GM23338 (cell line): ENCODE data around the gene DMWD.

Experiments
- CREB1 ChIP-seq: fragments of 250-450 bp; sonication (Bioruptor Pico); IDR thresholded peaks from 2 replicates; pipeline ENCODE4 v1.5.0; 2020; ENCODE audit warnings: low read depth, mild to moderate bottlenecking, moderate library complexity
- EZH2 ChIP-seq: fragments of 200-600 bp; sonication (generic); IDR thresholded peaks from one replicate; pipeline ENCODE4 v1.8.0; 2017; ENCODE audit warnings: antibody characterized with exemption, mild to moderate bottlenecking, low read depth; ENCODE audit not compliant: unreplicated experiment
- EZH2phosphoT487 ChIP-seq: fragments of 200-600 bp; sonication (generic); IDR thresholded peaks from one replicate; pipeline ENCODE4 v1.8.1; 2018; ENCODE audit warnings: antibody characterized with exemption; ENCODE audit not compliant: unreplicated experiment
- JUNB ChIP-seq: IDR thresholded peaks from one replicate; pipeline ENCODE4 v1.6.1; 2016; ENCODE audit warnings: antibody characterized with exemption; ENCODE audit not compliant: unreplicated experiment
- POLR2AphosphoS5 ChIP-seq: IDR thresholded peaks from 2 replicates; pipeline ENCODE4 v1.6.1; 2016; ENCODE audit warnings: antibody characterized with exemption, low read depth
- STAT1 ChIP-seq: IDR thresholded peaks from one replicate; pipeline ENCODE4 v1.6.1; 2016; ENCODE audit warnings: antibody characterized with exemption; ENCODE audit not compliant: unreplicated experiment
- ZNF114 ChIP-seq: fragments of 250-450 bp; sonication (Bioruptor Pico); IDR thresholded peaks from 2 replicates; pipeline ENCODE4 v1.5.0; 2020; ENCODE audit warnings: mild to moderate bottlenecking, moderate library complexity
- ZNF331 ChIP-seq: fragments of 250-450 bp; sonication (Bioruptor Pico); IDR thresholded peaks from 2 replicates; pipeline ENCODE4 v1.5.0; 2020; ENCODE audit warnings: low read depth, mild to moderate bottlenecking, moderate library complexity
- TF ChIP-seq, protein P1 (sequence below), 2 experiments: fragments of 200-600 bp in 1 of 2; sonication (generic) in 1 of 2; conservative IDR thresholded peaks; 2 replicates each; pipeline versions ENCODE4 v1.5.1 to v1.6.1; 2016 to 2017; ENCODE audit warnings: antibody characterized with exemption in 2 of 2, low read depth in 2 of 2, mild to moderate bottlenecking in 2 of 2, moderate library complexity in 1 of 2
- TF ChIP-seq, protein P2 (sequence below): IDR thresholded peaks from one replicate; pipeline ENCODE4 v1.6.1; 2018; ENCODE audit warnings: antibody characterized with exemption; ENCODE audit not compliant: unreplicated experiment
- TF ChIP-seq, protein P3 (sequence below): fragments of 250-450 bp; sonication (Bioruptor Pico); IDR thresholded peaks from 2 replicates; pipeline ENCODE4 v1.5.0; 2020; ENCODE audit warnings: mild to moderate bottlenecking, moderate library complexity

DNA sequence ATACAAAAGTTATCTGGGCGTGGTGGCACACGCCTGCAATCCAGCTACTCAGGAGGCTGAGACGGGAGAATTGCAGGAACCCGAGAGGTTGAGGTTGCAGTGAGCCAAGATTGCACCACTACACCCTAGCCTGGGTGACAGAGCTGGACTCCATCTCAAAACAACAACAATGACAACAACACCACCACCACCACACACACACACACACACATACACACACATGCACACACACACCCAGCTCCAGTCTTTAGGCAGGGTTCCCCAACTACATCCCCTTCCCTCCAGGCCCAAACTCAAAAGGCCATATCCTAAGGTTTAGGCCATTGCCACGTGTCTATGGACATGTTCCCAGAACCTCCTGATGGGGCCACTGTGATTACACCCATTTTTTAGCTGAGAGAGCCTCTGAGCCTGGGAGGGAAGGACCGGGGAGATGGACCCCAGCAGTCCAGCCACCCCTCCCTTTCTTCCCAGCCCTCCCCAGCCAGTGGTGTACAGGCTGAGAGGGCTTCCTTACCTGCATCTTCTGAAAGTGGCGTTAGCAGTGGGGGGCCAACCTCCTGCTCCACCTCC lies 9.0 kb upstream of the DMWD start:
- TF ChIP-seq, protein P1, sequence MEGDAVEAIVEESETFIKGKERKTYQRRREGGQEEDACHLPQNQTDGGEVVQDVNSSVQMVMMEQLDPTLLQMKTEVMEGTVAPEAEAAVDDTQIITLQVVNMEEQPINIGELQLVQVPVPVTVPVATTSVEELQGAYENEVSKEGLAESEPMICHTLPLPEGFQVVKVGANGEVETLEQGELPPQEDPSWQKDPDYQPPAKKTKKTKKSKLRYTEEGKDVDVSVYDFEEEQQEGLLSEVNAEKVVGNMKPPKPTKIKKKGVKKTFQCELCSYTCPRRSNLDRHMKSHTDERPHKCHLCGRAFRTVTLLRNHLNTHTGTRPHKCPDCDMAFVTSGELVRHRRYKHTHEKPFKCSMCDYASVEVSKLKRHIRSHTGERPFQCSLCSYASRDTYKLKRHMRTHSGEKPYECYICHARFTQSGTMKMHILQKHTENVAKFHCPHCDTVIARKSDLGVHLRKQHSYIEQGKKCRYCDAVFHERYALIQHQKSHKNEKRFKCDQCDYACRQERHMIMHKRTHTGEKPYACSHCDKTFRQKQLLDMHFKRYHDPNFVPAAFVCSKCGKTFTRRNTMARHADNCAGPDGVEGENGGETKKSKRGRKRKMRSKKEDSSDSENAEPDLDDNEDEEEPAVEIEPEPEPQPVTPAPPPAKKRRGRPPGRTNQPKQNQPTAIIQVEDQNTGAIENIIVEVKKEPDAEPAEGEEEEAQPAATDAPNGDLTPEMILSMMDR (conservative IDR thresholded peaks at IDR 0.05; ENCODE audit: low read depth in 2 of 2): no peak
- TF ChIP-seq EZH2 (no peak), STAT1 (no peak), EZH2phosphoT487 (no peak), POLR2AphosphoS5 (no peak), JUNB (no peak), CREB1 (CRISPR knock-in tag) (no peak), ZNF331 (CRISPR knock-in tag) (no peak), ZNF114 (no peak)
- TF ChIP-seq, protein P2, sequence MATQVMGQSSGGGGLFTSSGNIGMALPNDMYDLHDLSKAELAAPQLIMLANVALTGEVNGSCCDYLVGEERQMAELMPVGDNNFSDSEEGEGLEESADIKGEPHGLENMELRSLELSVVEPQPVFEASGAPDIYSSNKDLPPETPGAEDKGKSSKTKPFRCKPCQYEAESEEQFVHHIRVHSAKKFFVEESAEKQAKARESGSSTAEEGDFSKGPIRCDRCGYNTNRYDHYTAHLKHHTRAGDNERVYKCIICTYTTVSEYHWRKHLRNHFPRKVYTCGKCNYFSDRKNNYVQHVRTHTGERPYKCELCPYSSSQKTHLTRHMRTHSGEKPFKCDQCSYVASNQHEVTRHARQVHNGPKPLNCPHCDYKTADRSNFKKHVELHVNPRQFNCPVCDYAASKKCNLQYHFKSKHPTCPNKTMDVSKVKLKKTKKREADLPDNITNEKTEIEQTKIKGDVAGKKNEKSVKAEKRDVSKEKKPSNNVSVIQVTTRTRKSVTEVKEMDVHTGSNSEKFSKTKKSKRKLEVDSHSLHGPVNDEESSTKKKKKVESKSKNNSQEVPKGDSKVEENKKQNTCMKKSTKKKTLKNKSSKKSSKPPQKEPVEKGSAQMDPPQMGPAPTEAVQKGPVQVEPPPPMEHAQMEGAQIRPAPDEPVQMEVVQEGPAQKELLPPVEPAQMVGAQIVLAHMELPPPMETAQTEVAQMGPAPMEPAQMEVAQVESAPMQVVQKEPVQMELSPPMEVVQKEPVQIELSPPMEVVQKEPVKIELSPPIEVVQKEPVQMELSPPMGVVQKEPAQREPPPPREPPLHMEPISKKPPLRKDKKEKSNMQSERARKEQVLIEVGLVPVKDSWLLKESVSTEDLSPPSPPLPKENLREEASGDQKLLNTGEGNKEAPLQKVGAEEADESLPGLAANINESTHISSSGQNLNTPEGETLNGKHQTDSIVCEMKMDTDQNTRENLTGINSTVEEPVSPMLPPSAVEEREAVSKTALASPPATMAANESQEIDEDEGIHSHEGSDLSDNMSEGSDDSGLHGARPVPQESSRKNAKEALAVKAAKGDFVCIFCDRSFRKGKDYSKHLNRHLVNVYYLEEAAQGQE: no peak
- TF ChIP-seq, protein P3, sequence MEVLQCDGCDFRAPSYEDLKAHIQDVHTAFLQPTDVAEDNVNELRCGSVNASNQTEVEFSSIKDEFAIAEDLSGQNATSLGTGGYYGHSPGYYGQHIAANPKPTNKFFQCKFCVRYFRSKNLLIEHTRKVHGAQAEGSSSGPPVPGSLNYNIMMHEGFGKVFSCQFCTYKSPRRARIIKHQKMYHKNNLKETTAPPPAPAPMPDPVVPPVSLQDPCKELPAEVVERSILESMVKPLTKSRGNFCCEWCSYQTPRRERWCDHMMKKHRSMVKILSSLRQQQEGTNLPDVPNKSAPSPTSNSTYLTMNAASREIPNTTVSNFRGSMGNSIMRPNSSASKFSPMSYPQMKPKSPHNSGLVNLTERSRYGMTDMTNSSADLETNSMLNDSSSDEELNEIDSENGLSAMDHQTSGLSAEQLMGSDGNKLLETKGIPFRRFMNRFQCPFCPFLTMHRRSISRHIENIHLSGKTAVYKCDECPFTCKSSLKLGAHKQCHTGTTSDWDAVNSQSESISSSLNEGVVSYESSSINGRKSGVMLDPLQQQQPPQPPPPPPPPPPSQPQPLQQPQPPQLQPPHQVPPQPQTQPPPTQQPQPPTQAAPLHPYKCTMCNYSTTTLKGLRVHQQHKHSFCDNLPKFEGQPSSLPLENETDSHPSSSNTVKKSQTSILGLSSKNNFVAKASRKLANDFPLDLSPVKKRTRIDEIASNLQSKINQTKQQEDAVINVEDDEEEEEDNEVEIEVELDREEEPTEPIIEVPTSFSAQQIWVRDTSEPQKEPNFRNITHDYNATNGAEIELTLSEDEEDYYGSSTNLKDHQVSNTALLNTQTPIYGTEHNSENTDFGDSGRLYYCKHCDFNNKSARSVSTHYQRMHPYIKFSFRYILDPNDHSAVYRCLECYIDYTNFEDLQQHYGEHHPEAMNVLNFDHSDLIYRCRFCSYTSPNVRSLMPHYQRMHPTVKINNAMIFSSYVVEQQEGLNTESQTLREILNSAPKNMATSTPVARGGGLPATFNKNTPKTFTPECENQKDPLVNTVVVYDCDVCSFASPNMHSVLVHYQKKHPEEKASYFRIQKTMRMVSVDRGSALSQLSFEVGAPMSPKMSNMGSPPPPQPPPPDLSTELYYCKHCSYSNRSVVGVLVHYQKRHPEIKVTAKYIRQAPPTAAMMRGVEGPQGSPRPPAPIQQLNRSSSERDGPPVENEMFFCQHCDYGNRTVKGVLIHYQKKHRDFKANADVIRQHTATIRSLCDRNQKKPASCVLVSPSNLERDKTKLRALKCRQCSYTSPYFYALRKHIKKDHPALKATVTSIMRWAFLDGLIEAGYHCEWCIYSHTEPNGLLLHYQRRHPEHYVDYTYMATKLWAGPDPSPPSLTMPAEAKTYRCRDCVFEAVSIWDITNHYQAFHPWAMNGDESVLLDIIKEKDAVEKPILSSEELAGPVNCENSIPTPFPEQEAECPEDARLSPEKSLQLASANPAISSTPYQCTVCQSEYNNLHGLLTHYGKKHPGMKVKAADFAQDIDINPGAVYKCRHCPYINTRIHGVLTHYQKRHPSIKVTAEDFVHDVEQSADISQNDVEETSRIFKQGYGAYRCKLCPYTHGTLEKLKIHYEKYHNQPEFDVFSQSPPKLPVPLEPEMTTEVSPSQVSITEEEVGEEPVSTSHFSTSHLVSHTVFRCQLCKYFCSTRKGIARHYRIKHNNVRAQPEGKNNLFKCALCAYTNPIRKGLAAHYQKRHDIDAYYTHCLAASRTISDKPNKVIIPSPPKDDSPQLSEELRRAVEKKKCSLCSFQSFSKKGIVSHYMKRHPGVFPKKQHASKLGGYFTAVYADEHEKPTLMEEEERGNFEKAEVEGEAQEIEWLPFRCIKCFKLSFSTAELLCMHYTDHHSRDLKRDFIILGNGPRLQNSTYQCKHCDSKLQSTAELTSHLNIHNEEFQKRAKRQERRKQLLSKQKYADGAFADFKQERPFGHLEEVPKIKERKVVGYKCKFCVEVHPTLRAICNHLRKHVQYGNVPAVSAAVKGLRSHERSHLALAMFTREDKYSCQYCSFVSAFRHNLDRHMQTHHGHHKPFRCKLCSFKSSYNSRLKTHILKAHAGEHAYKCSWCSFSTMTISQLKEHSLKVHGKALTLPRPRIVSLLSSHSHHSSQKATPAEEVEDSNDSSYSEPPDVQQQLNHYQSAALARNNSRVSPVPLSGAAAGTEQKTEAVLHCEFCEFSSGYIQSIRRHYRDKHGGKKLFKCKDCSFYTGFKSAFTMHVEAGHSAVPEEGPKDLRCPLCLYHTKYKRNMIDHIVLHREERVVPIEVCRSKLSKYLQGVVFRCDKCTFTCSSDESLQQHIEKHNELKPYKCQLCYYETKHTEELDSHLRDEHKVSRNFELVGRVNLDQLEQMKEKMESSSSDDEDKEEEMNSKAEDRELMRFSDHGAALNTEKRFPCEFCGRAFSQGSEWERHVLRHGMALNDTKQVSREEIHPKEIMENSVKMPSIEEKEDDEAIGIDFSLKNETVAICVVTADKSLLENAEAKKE (CRISPR knock-in tag): no peak
